ENCODE measurements around the gene MSANTD2. TPM values are rescaled to one million over a fixed set of nuclear protein-coding genes. Genes with fewer than 3 reads are reported as not detected.
A peak's percentile ranks its signal among the peaks of the same experiment; 100 is the strongest.

Gene MSANTD2
- 10.7 and 13.2 TPM in 2 replicates for total RNA-seq (2014; rRNA removed; shearing (Covaris generic))

GRCh38 chr11:124800226-124800929 is at the start of gene MSANTD2:
MSANTD2 (minus strand) TSS chr11:124800406; CDS start chr11:124800380, 26 bp downstream.
- DNase-seq (ENCODE audit: low spot score): peak; percentile 74

DNA sequence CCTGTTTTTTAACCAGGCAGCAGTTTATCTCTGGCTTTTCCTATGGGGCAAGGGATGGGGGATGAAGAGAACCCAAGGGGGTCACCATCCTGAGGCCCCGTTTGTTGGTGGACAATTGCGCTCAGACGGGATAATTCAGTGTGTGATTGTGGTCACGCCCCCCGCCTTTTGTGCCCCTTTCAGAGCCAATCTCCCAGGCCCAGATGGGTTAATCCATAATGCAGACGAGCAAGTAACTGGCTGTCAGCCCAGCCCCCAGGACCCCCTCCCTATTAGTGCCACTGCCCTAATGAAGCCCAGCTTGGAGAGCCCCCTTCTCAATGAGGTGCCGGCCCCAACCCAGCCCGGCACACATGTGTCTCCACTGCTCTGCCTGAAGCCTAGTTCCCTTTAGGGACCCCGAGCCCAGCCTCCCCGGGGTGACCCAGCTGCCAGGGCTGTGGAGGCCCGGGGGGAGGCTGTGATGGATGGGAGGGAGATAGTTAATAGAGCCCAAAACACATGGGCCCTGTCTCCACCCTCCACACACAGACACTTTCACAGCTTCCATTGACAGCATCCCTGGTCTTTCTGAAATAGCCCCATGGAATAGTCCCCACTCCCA is 46.0 kb upstream of the MSANTD2 start:
- no peak for DNase-seq (ENCODE audit: low spot score)

- no peak for DNase-seq (ENCODE audit: low spot score)
Measured at GRCh38 chr11:124844664-124845079, 44.5 kb upstream of the MSANTD2 start.

- no peak for DNase-seq (ENCODE audit: low spot score)
Measured at GRCh38 chr11:124843616-124843910, 43.4 kb upstream of the MSANTD2 start.

DNA sequence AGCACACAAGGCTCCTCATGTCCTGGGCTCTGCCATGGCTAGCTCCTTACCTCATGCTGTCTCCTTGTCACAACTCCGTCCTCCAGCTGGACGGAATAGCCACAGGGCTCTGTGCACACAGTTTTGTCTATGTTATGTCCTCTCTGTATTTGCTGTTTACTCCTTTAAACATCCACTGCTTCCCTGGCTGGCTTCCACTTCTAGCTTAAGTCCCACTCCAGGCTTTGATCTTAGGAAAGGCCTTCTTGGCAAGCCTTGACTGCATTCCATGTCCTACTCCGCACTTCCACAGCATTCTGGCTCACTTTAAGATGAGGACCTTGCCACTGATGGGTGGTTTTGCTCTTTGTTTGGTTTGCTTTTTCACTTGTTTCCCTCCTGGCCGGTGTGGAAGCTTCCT is 42.1 kb upstream of the MSANTD2 start:
- no peak for DNase-seq (ENCODE audit: low spot score)

- DNase-seq (ENCODE audit: low spot score): no peak
Measured at GRCh38 chr11:124841840-124842239, 41.6 kb upstream of the MSANTD2 start.

- no peak for DNase-seq (ENCODE audit: low spot score)
Measured at GRCh38 chr11:124841201-124841600, 41.0 kb upstream of the MSANTD2 start.

- DNase-seq (ENCODE audit: low spot score): no peak
Measured at GRCh38 chr11:124840666-124841065, 40.5 kb upstream of the MSANTD2 start.

GRCh38 chr11:124839972-124840621 is 39.9 kb upstream of the MSANTD2 start:
- DNase-seq (ENCODE audit: low spot score): no peak

GRCh38 chr11:124839128-124839971 is 39.1 kb upstream of the MSANTD2 start:
- DNase-seq (ENCODE audit: low spot score): no peak

- DNase-seq (ENCODE audit: low spot score): no peak
Measured at GRCh38 chr11:124838805-124839127, 38.6 kb upstream of the MSANTD2 start.

GRCh38 chr11:124837491-124837856 is 37.3 kb upstream of the MSANTD2 start:
- peak; percentile 82 for DNase-seq (ENCODE audit: low spot score)

GRCh38 chr11:124835918-124836317 is 35.7 kb upstream of the MSANTD2 start:
- no peak for DNase-seq (ENCODE audit: low spot score)

- no peak for DNase-seq (ENCODE audit: low spot score)
Measured at GRCh38 chr11:124834526-124835180, 34.4 kb upstream of the MSANTD2 start.

DNA sequence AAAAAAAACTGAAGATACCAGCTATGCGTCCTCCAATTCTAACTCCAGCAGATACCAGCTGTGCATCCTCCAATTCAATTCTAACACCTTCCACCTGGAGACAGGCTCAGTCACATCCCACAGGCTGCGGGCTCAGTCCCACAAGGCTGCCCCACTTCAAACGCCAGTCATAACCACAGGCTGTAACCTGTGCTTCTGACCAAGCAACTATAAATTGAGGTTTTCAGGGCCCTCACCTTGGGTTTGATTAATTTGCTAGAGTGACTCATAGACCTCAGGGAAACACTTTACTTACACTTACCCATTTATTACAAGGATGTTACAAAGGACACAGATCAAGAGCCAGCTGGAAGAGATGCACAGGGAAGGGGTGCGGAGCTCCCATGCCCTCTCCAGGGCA is 32.4 kb upstream of the MSANTD2 start:
- no peak for DNase-seq (ENCODE audit: low spot score)

- no peak for DNase-seq (ENCODE audit: low spot score)
Measured at GRCh38 chr11:124831897-124832296, 31.7 kb upstream of the MSANTD2 start.

DNA sequence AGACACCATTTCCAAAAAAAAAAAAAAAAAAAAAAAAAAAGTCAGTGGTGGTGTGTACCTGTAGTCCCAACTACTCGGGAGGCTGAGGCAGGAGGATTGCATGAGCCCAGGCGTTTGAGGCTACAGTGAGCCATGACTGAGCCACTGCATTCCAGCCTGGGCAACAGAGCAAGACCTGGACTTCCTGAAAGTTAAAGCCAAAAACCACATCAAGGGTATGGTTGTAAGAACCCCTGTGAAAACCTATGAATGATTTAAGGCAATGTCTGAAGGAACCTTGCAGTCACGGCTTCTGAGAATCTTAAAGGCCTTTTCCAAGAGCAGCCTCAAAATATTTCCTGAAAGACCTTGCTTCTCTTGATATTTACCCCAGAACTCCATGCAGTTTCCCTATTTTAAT is 30.5 kb upstream of the MSANTD2 start:
- no peak for DNase-seq (ENCODE audit: low spot score)

DNA sequence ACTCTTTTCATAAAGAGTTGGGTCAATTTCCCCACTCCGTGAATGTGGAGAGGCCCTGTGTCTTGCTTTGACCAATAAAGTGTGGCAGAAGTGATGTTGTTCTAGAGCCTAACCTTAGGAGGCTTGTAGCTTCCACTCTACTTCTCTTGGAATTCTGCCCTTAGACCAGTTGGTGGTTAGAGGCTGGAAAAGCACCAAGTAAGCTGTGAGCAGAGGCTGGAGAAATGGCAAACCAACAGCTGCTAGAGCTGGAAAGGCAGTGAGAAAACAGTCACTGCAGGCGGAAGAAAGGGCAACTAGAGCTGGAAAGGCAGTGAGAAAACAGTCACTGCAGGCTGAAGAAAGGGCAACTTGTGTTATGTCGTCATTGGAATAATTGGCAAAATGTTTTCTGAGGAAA is 29.8 kb upstream of the MSANTD2 start:
- DNase-seq (ENCODE audit: low spot score): peak; percentile 56

- DNase-seq (ENCODE audit: low spot score): no peak
Measured at GRCh38 chr11:124825876-124826275, 25.7 kb upstream of the MSANTD2 start.

DNA sequence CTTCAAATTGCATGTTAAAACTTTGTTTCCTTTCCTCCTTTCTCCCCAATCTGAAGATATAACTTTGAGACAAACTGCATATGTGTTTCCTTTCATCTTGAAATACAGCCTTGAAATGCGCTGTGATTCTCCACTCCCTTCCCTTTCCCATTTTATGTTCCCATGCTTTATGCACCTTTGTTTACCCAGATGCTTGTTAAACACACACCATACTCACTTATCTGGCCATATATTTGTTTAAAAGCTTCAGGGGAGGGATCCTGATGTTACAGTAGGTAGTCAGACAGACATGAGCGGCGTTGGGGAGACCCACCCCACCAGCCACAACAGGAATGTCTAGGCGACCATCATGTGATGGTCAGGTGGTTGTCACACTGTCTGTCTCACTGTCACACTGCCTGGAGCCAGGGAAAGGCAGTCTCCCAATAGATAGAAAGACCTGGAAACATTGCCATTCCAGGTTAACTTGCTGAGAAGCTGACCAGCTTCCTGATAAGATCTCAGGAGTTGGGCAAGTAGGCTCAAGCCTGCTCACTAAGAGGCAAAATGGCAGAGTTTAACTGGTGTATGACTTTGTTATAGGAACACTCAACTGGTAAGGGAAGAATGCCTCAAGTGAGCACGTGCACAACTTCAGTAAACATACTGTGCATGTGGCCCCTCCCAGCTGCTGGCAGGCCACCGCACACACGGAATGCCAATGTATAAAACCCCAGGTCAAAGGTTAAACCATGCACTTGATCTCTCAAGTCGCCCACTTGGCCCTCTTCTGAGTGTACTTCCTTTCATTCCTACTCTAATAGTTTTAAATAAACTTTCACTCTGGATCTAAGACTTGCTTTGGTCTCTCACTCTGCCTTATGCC is 23.5 kb upstream of the MSANTD2 start:
- DNase-seq (ENCODE audit: low spot score): no peak
